Subcutaneous abdominal adipose tissue (tissue), 5 donors: ENCODE data around the gene UNC45A.

ENCODE experiments used
- H3K27ac ChIP-seq: one replicate; pipeline ENCODE4 v1.7.0; 2013; ENCODE audit warnings: low read depth, mild to moderate bottlenecking, inconsistent platforms, low read length, moderate library complexity
- H3K27me3 ChIP-seq, 5 donors: one replicate each; pipeline ENCODE4 v1.7.0; 2013; ENCODE audit warnings: low read length in 5 of 5, inconsistent platforms in 1 of 5; ENCODE audit not compliant: control insufficient read depth in 5 of 5, insufficient read depth in 4 of 5
- H3K36me3 ChIP-seq, 5 donors: one replicate each; pipeline ENCODE4 v1.7.0; 2013; ENCODE audit warnings: low read length in 5 of 5; ENCODE audit not compliant: control insufficient read depth in 5 of 5, insufficient read depth in 5 of 5
- H3K4me1 ChIP-seq, 5 donors: one replicate each; pipeline ENCODE4 v1.7.0; 2013; ENCODE audit warnings: low read length in 5 of 5, mild to moderate bottlenecking in 3 of 5, moderate library complexity in 1 of 5; ENCODE audit not compliant: control insufficient read depth in 5 of 5, insufficient read depth in 5 of 5
- H3K4me3 ChIP-seq, 5 donors: one replicate each; pipeline ENCODE4 v1.7.0; 2013; ENCODE audit warnings: low read length in 5 of 5, low read depth in 1 of 5
- H3K9ac ChIP-seq, 5 donors: one replicate each; pipeline ENCODE4 v1.7.0; 2013; ENCODE audit warnings: low read length in 5 of 5, mild to moderate bottlenecking in 4 of 5, moderate library complexity in 3 of 5
- H3K9me3 ChIP-seq, 5 donors: one replicate each; pipeline ENCODE4 v1.7.0; 2013; ENCODE audit warnings: low read length in 5 of 5; ENCODE audit not compliant: control insufficient read depth in 5 of 5
- donor health status: healthy.
- donor health status: healthy.
- donor health status: healthy.
- donor health status: healthy.
- donor health status: healthy.

UNC45A gene

GRCh38 chr15:90934949-90935751, at the start of gene UNC45A:
Gene UNC45A (plus strand): TSS chr15:90935285. CDS start chr15:90935325, 40 bp downstream.
- Histone ChIP-seq H3K27me3 (no peaks in the 10 kb centered on the region), H3K9ac (peak within 1 kb of the TSS; percentile 48 to 85 (median 76)), H3K4me3 (peak within 1 kb of the TSS; percentile 62 to 78 (median 75)), H3K27ac (peak within 1 kb of the TSS; percentile 67), H3K4me1 (peaks cover 11 to 57% (median 48%) of the 10 kb centered on the region in 5 donors), H3K9me3 (no peaks in the 10 kb centered on the region), H3K36me3 (peaks cover 0 to 20% (median 15%) of the 10 kb centered on the region in 5 donors)

DNA sequence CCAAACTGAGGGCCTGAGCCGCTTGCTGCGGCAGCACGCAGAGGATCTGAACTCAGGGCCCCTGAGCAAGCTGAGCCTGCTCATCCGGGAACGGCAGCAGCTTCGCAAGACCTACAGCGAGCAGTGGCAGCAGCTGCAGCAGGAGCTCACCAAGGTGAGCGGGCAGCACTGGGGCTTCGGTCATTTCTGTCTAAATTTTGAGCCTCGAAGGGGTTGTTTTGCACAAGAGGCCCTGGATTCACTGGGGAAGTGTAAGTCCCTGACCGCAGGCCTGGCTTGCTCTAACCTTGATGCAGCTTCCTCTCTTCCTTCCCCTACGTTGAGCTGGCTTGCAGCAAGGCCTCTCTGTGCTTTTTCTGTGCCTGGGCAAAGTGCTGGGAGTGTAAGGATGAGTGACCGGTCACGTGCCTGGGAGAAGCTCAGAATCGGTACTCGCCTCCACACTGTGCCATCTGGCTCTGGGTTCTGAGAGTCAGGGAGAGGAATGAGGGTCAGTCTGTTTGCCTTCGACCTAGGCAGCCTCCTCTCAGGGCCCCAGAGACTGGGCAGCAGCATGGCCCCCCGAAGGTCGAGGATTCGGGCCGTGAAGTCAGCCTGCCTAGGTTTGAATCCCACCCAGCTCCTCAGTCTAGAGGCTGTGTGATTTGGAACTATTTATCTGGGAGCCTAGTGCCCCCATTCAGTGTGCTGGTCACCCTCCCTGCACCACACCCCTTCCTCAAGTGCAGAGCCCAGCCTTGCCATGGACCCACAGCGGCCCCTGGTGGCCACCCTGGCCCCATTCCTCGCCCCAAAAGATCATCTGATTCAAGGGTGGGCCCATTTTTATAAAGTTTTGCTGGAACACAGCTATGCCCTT, 49.4 kb upstream of the UNC45A start:
- H3K4me1 ChIP-seq: peaks cover 5 to 44% (median 36%) of the 10 kb centered on the region in 5 donors
- peak overlapping the region; percentile 89 for H3K27ac ChIP-seq
- peak overlapping the region; percentile 18 to 94 (median 84) for H3K9ac ChIP-seq
- H3K4me3 ChIP-seq: peak overlapping the region; percentile 52 to 83 (median 74)
- no peaks in the 10 kb centered on the region for H3K9me3 ChIP-seq
- no peaks in the 10 kb centered on the region for H3K27me3 ChIP-seq
- H3K36me3 ChIP-seq: peaks cover 0 to 54% (median 47%) of the 10 kb centered on the region in 5 donors

GRCh38 chr15:90886291-90886614, 48.8 kb upstream of the UNC45A start:
- peak overlapping the region in 2 of 5 donors; percentile 18 to 90 for H3K9ac ChIP-seq
- H3K4me3 ChIP-seq: peak overlapping the region in 3 of 5 donors; percentile 16 to 83 (median 74)
- H3K9me3 ChIP-seq: no peaks in the 10 kb centered on the region
- peaks cover 0 to 54% (median 47%) of the 10 kb centered on the region in 5 donors for H3K36me3 ChIP-seq
- H3K4me1 ChIP-seq: peaks cover 5 to 44% (median 36%) of the 10 kb centered on the region in 5 donors
- H3K27ac ChIP-seq: peak overlapping the region; percentile 89
- no peaks in the 10 kb centered on the region for H3K27me3 ChIP-seq

DNA sequence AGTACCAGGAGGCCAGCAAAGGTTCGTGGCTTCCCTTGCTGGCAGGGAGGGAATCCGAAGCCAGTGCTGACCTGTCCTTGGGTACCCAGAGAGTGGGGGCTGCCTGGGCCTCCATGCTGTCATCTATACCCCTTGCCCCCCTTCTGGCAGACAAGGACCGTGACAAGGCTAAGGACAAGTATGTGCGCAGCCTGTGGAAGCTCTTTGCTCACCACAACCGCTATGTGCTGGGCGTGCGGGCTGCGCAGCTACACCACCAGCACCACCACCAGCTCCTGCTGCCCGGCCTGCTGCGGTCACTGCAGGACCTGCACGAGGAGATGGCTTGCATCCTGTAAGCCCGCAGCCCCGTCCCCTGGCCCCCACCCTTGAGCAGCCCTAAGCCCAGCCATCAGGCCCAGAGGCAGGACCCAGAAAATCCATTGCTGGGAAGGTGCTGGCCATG, 48.0 kb upstream of the UNC45A start:
- H3K36me3 ChIP-seq: peaks cover 0 to 54% (median 47%) of the 10 kb centered on the region in 5 donors

GRCh38 chr15:90889313-90889730, 45.8 kb upstream of the UNC45A start:
- no peaks in the 10 kb centered on the region for H3K27me3 ChIP-seq
- H3K9me3 ChIP-seq: no peaks in the 10 kb centered on the region
- peaks cover 2 to 27% (median 24%) of the 10 kb centered on the region in 5 donors for H3K4me1 ChIP-seq
- peaks cover 0 to 70% (median 64%) of the 10 kb centered on the region in 5 donors for H3K36me3 ChIP-seq
- H3K9ac ChIP-seq: no peak overlapping the region
- H3K27ac ChIP-seq: no peak overlapping the region
- no peak overlapping the region for H3K4me3 ChIP-seq

More for the DNA sequence above, 48.0 kb upstream of the UNC45A start:
- H3K4me1 ChIP-seq: peaks cover 5 to 44% (median 36%) of the 10 kb centered on the region in 5 donors
- no peak overlapping the region for H3K27ac ChIP-seq
- H3K9me3 ChIP-seq: no peaks in the 10 kb centered on the region
- H3K9ac ChIP-seq: no peak overlapping the region
- no peak overlapping the region for H3K4me3 ChIP-seq
- H3K27me3 ChIP-seq: no peaks in the 10 kb centered on the region

DNA sequence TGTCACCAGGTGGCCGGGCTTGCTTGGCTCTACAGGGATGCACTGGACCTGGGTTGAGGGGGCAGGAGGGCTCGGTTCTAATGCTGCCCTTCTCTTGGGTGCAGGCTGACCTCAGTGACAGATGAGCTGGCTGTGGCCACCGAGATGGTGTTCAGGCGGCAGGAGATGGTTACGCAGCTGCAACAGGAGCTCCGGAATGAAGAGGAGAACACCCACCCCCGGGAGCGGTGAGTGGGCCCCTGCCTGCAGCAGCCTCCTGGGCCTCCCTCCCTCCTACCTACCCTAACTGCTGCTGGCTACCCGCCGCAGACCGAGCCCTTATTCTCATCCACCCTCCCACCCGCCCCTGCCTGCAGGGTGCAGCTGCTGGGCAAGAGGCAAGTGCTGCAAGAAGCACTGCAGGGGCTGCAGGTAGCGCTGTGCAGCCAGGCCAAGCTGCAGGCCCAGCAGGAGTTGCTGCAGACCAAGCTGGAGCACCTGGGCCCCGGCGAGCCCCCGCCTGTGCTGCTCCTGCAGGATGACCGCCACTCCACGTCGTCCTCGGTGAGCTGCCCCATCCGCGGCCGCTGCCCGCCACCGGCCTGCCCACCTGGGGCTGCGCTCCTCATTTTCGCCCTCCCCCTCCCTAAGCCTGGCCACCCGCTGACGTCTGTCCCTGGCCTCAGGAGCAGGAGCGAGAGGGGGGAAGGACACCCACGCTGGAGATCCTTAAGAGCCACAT, 45.2 kb upstream of the UNC45A start:
- Histone ChIP-seq H3K36me3 (peaks cover 0 to 75% (median 66%) of the 10 kb centered on the region in 5 donors), H3K4me3 (no peak overlapping the region), H3K4me1 (peaks cover 2 to 22% (median 18%) of the 10 kb centered on the region in 5 donors), H3K9me3 (no peaks in the 10 kb centered on the region), H3K27me3 (no peaks in the 10 kb centered on the region), H3K27ac (no peak overlapping the region), H3K9ac (no peak overlapping the region)

DNA sequence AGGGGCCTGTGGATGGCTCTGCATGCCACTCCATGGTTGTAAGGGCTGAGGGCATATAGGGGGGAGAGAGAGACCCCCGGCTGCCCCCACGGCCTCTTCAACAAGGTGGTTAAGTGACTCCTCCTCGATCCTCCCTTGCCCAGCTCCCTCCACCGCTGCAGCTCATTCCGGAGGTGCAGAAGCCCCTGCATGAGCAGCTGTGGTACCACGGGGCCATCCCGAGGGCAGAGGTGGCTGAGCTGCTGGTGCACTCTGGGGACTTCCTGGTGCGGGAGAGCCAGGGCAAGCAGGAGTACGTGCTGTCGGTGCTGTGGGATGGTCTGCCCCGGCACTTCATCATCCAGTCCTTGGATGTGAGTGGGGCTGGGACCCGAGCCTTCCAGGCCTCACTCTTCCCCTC, 44.2 kb upstream of the UNC45A start:
- Histone ChIP-seq H3K9ac (no peak overlapping the region), H3K9me3 (no peaks in the 10 kb centered on the region), H3K4me3 (no peak overlapping the region), H3K27ac (no peak overlapping the region), H3K36me3 (peaks cover 0 to 84% (median 75%) of the 10 kb centered on the region in 5 donors), H3K27me3 (no peaks in the 10 kb centered on the region), H3K4me1 (peaks cover 0 to 21% (median 11%) of the 10 kb centered on the region in 5 donors)

DNA sequence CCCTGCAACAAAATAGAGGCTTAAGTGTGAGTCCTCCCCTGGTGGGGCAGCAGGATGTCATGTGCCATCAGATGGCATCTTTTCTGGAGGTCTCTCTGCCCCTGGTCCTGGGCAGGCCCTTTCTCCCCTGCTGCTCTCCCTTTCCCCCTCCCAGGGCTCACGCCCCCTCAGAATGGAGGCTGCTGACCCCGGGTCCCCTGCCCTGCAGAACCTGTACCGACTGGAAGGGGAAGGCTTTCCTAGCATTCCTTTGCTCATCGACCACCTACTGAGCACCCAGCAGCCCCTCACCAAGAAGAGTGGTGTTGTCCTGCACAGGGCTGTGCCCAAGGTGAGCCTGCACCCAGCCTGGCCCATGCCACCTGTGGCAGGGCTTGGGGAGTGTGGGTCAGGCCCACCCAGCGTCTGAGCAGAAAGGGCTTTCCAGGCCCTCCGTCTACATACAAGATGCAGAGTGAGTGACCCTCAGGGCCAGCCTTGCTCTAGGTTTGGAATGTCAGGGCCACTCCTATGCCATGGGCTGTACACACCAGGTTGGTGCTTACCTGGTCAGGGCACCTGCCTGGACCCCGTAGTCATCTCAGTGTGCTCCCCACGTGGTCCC, 43.6 kb upstream of the UNC45A start:
- Histone ChIP-seq H3K4me3 (no peak overlapping the region), H3K27me3 (no peaks in the 10 kb centered on the region), H3K27ac (no peak overlapping the region), H3K4me1 (peaks cover 0 to 15% (median 5%) of the 10 kb centered on the region in 5 donors), H3K9me3 (no peaks in the 10 kb centered on the region), H3K9ac (no peak overlapping the region), H3K36me3 (peaks cover 0 to 88% (median 77%) of the 10 kb centered on the region in 5 donors)

DNA sequence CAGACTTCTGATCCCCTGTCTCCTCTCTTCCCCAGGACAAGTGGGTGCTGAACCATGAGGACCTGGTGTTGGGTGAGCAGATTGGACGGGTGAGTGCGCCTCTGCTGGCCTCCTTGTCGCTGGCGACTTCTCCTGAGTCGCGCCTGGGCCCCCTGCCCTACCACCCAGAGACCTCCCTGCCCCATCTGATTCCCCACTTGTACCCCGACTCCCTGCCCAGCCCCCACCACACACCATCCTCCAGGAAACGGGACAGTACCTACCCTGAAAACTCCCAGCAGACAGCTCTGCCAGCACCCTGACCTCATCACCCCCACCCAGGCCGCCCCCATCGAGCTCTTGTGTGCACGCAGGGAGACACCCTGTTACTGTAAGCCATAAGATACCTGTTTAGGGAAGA, 43.1 kb upstream of the UNC45A start:
- Histone ChIP-seq H3K4me1 (peaks cover 0 to 10% (median 3%) of the 10 kb centered on the region in 5 donors), H3K36me3 (peaks cover 0 to 86% (median 74%) of the 10 kb centered on the region in 5 donors), H3K9me3 (no peaks in the 10 kb centered on the region), H3K27ac (no peak overlapping the region), H3K4me3 (no peak overlapping the region), H3K27me3 (no peaks in the 10 kb centered on the region), H3K9ac (no peak overlapping the region)
